ENCODE results near the gene SUGCT. TPM values are rescaled to one million over a fixed set of nuclear protein-coding genes. Genes with fewer than 3 reads are reported as not detected.

Gene SUGCT
- total RNA-seq, 1 experiment from 2014 or later: 5.4 TPM

GRCh38 chr7:40795607-40796006 lies 660.8 kb downstream of the SUGCT start:
- Histone ChIP-seq H3K23ac (ENCODE audit: insufficient read length, low read depth, low read length) (no peak overlapping the region), H2AFZ (ENCODE audit: low read length) (no peak overlapping the region), H3K79me2 (ENCODE audit: insufficient read depth, low read length) (no peaks in the 10 kb centered on the region), H4K5ac (ENCODE audit: insufficient read length, low read depth, low read length) (no peak overlapping the region), H4K20me1 (ENCODE audit: control insufficient read depth, insufficient read depth, insufficient read length) (no peaks in the 10 kb centered on the region), H4K91ac (ENCODE audit: insufficient read length, low read depth, low read length) (no peak overlapping the region), H2BK15ac (ENCODE audit: low read depth, low read length) (no peak overlapping the region), H3K56ac (ENCODE audit: insufficient read length, low read depth, low read length) (no peak overlapping the region), H3K9me3 (ENCODE audit: control insufficient read depth, low read depth, low read length) (no peaks in the 10 kb centered on the region), H3K4me2 (ENCODE audit: insufficient read depth, insufficient read length, low read length) (no peak overlapping the region), H3K9ac (ENCODE audit: extremely low read depth, insufficient read length, low read length) (no peak overlapping the region), H2BK5ac (ENCODE audit: insufficient read length, low read length) (no peak overlapping the region), H3K79me1 (ENCODE audit: insufficient read depth, low read depth, low read length, poor library complexity, severe bottlenecking) (no peaks in the 10 kb centered on the region), H3K18ac (ENCODE audit: insufficient read length, low read depth, low read length) (no peak overlapping the region), H3K4me1 (ENCODE audit: insufficient read depth, low read length) (peaks cover 2% of the 10 kb centered on the region; the same call in 1 of the 2 replicates), H2BK120ac (ENCODE audit: low read depth, low read length, poor library complexity, severe bottlenecking) (no peak overlapping the region), H3K27me3 (ENCODE audit: insufficient read depth, low read length) (no peaks in the 10 kb centered on the region), H4K8ac (replicated peaks; ENCODE audit: insufficient read length, low read depth, low read length) (no peak overlapping the region), H3T11ph (ENCODE audit: low read length) (no peak overlapping the region), H3K4ac (ENCODE audit: low read depth, low read length) (no peak overlapping the region), H3K23me2 (ENCODE audit: insufficient read length, low read depth, low read length, poor library complexity, severe bottlenecking) (no peaks in the 10 kb centered on the region), H2BK20ac (ENCODE audit: low read depth, low read length, poor library complexity, severe bottlenecking) (no peak overlapping the region), H3K27ac (ENCODE audit: insufficient read length, low read depth, low read length) (no peak overlapping the region), H3K14ac (ENCODE audit: insufficient read depth, low read length) (no peak overlapping the region), H2BK12ac (ENCODE audit: insufficient read length, low read depth, low read length) (no peak overlapping the region), H2AK5ac (ENCODE audit: insufficient read length, low read length) (no peak overlapping the region)
- no peaks in the 10 kb centered on the region for H3K9me3 Mint-ChIP-seq
- WGBS (ENCODE audit: extremely low coverage, insufficient read length, low lambda C conversion rate): no CpG with 5 or more reads among the region's 1 CpG
- H3K27me3 Mint-ChIP-seq (ENCODE audit: low read depth): no peaks in the 10 kb centered on the region
- H3K36me3 Mint-ChIP-seq (ENCODE audit: insufficient read depth in 1 of 3, low read depth in 3 of 3): no peaks in the 10 kb centered on the region
- no peak overlapping the region for H3K27ac Mint-ChIP-seq
- no peak overlapping the region for H3K4me3 Mint-ChIP-seq
- TF ChIP-seq CTCF (conservative IDR thresholded peaks at IDR 0.05): no peak
- DNase-seq: no peak
- H3K4me1 Mint-ChIP-seq: no peaks in the 10 kb centered on the region
